ENCODE measurements around the gene DHRS1.

- no peak for TF ChIP-seq CTCF (IDR thresholded peaks at IDR 0.05)
- TF ChIP-seq POLR2AphosphoS5 (IDR thresholded peaks at IDR 0.05): no peak
Observed at GRCh38 chr14:24314377-24315193, 15.0 kb upstream of the DHRS1 start.
